Superior temporal gyrus (tissue), 1 donor: ENCODE data around the gene IL20RB.

ENCODE experiments used
- DNase-seq: peaks from one replicate; pipeline ENCODE4 v3.0.0-alpha.2; 2016; ENCODE audit errors: extremely low spot score

Gene IL20RB

DNA sequence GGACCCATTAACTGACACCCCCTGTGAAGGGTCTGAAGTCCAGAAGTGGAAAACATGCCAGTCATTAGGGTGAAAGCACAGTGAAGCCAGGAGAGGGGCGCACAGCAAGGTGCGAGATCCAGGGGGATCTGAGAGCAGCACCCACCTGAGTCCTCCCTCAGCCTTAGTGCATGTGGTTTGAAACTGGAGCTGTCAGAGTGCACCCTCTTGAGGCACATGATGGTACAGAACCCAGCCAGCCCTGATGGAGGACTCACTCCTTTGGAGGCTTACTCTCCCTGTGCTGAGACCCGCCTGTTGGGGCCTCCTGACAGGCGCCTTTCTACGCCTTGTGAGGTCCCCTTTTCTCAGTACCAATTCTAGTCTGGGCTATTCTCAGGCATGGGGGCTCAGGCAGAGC is 77.8 kb downstream of the IL20RB start:
- no peak for DNase-seq

DNA sequence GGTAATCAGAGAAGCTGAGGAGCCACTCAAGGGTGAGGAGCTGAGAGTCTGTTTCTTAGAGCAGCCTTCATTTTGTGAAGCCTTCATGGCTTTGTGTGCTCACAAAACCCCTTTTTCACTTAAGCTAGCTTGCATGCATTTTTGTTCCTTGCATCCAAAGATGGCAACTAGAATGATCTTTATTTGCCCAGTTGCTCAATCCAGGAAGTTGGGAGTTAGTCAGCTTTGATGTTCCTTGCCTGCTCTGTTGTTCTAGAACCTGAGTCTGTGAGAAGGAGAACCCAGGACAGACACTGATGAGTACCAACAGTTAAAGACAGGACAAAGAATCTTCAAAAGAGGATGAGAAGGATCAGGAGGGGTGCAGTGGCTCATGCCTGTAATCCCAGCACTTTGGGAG is 81.8 kb downstream of the IL20RB start:
- DNase-seq: no peak

DNA sequence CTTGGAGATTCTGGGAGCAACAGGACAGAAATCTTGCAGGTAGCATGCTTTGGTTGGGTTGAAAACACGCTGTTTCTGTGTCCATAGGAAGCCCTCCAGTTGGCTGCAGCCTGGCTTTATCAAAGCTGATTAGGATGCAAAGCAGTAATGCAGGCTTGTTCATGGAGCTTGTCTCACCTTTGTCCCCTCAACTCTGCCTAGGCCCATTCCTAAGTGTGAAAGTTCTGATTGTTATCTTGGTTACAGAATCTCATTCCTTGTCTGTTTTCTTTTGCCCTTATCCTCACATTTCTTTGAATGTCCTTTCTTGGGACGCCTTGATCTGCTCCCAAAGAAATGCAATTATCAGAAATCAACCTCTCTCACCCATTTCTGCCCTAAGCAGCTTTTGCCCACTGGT is 83.5 kb downstream of the IL20RB start:
- DNase-seq: no peak

DNA sequence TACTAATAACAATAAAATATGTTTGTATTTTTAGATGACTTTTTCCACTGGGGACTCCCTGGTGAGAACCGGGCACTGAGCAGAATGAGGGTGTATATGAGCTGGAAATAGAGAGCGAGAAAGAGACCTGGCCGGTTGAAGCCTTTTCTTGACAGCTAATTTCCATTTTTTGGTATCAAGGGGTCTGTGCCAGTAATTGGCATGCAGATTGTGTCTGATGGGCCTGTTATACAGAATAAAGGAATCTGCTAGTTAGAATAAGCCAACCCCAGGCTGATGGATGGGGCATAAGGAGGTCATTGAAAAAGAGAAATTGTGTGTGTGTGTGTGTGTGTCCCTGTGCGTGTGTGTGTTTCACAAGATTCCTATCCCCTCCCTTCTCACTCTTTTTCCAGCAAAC is 83.9 kb downstream of the IL20RB start:
- no peak for DNase-seq

DNA sequence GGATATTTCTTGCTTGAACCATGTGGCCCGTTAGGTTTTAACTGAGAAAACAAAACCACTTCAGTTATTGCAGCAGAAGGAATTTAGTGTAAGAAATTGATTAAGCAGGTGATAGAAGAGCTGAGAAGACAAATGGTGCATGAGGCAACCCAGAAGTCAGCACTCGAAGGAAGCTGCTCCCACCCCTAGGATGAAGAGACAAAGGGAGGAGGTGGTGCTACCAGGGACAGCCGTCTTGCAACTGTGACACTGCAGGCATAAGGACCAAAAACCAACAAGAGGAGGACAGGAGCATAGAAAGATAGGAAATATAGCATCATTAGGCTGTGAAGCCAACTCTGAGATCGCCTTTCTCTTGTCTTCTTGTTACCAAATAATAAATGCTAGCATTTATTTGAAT is 89.0 kb downstream of the IL20RB start:
- no peak for DNase-seq

DNA sequence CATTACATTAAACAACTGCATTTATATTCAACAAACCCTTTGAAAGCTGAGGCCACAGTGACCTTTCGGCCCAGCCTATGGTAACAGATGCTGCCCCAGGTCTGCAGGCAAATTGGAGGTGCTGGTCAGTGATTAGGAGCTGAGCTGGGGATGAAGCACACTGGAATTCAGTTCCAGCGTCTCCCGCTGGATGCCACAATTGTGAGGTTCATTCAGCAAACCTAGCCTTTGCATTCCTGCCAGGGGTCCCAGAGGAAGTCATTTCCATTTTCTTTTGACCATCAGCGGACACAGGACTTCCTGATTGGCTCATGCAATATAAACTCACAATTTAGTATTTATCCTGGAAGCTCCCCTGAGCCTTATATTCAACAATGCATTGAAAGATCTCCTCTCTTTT is 89.5 kb downstream of the IL20RB start:
- no peak for DNase-seq

DNA sequence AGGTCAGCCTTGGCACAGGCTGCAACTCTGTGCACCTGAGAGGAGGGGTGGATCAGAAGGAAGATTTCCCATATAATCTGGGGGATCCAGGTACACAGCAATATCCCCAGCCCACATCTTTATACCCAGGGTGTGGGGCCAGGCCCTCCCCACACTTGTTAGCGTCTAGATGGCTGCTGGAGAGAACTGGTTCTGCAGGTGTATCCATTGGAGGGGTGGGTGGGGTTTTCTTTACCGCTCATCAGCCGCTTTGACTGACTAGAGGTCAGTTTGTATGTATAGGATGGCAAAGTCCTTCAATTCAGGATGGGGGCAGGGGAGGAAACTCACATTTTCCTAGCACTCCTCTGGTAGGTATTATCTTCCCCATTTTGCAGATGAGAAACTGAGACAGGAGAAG is 92.5 kb downstream of the IL20RB start:
- DNase-seq: no peak

DNA sequence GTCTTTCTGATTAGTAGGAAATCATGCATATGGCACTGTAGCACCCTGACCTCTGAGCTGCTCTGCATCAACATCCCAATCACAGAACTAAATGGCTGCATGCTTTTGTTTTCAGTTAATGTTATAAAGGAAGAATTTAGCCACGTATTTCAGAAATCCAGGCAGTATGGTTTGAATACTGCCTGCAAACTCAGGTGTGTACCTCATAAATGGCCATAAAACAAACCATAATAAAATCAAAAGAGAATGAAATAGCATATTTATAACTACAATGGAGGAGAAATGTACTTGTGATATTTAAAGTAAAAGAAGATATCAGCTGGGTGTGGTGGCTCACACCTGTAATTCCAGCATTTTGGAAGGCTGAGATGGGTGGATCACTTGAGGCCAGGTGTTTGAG is 94.5 kb downstream of the IL20RB start:
- no peak for DNase-seq
